ENCODE data around the gene JAML. TPM values are rescaled to one million over a fixed set of nuclear protein-coding genes. Genes with fewer than 3 reads are reported as not detected.

The JAML gene
- total and polyA plus RNA-seq, 2 of the 4 experiments (the other 2 are of a cell fraction): not detected

DNA sequence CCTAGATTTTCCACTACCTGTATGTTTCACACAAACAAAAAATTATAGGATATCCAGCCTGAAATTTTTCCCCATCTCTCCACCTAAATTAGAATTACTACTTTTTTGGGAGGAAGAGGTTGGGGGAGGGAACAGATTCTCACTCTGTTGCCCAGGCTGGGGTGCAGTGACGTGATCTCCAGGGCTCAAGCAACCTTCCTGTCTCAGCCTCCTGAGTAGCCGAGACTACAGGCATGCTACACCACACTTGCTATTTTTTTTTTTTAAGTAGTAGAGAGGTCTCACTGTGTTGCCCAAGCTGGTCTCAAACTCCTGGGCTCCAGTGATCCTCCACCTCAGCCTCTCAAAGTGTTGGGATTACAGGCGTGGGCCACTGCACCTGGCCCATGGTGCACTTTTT is 9.5 kb downstream of the JAML start:
- Histone ChIP-seq H3K56ac (ENCODE audit: extremely low read depth, insufficient read depth, low read length) (no peak overlapping the region), H2BK15ac (ENCODE audit: low read depth, low read length) (no peak overlapping the region), H3K18ac (ENCODE audit: low read depth, low read length) (no peak overlapping the region), H3K4me3 (ENCODE audit: insufficient read depth, low read depth, low read length) (no peak overlapping the region), H3K27ac (ENCODE audit: insufficient read depth, low read length) (no peak overlapping the region), H3K36me3 (ENCODE audit: control insufficient read depth, insufficient read depth, low read length) (no peaks in the 10 kb centered on the region), H3K14ac (replicated peaks; ENCODE audit: low read depth, low read length) (no peak overlapping the region), H2AK5ac (ENCODE audit: low read depth, low read length) (no peak overlapping the region), H4K8ac (ENCODE audit: low read depth in 2 of 2, low read length in 2 of 2) (no peak overlapping the region), H3K79me1 (ENCODE audit: low read depth in 1 of 2, low read length in 2 of 2) (no peaks in the 10 kb centered on the region), H3K4me2 (ENCODE audit: low read depth, low read length) (no peak overlapping the region), H3K27me3 (ENCODE audit: control insufficient read depth, insufficient read depth, low read length) (peaks cover 20% of the 10 kb centered on the region), H2BK120ac (ENCODE audit: low read depth, low read length) (no peak overlapping the region), H3K4me1 (ENCODE audit: control insufficient read depth, insufficient read depth, low read length) (no peaks in the 10 kb centered on the region), H2BK20ac (ENCODE audit: low read depth, low read length) (no peak overlapping the region), H4K20me1 (ENCODE audit: insufficient read depth, low read length) (no peaks in the 10 kb centered on the region), H3K9ac (ENCODE audit: low read depth, low read length) (no peak overlapping the region), H2BK5ac (ENCODE audit: low read depth, low read length, poor library complexity, severe bottlenecking) (no peak overlapping the region), H3K9me1 (ENCODE audit: insufficient read depth, low read length) (no peaks in the 10 kb centered on the region), H3K4ac (ENCODE audit: low read depth, low read length) (no peak overlapping the region), H3K23ac (ENCODE audit: low read depth, low read length) (no peak overlapping the region), H2AFZ (replicated peaks; ENCODE audit: low read length, poor library complexity) (no peak overlapping the region), H4K91ac (ENCODE audit: insufficient read depth, low read depth, low read length) (no peak overlapping the region), H2AK9ac (replicated peaks; ENCODE audit: low read depth, low read length, poor library complexity) (no peak overlapping the region), H4K5ac (ENCODE audit: low read depth, low read length) (no peak overlapping the region), H3K9me3 (ENCODE audit: control insufficient read depth, insufficient read depth, low read length) (no peaks in the 10 kb centered on the region)
- ChIA-PET CTCF (no interaction called here), POLR2A (ENCODE audit: unreplicated experiment) (no interaction called here)
- DNase-seq: no peak
- in situ Hi-C loops (cut with MboI; ENCODE audit: low sequenced_read_pairs) (no loop called here), intact Hi-C loops (cut with micrococcal nuclease) (no loop called here), dilution Hi-C loops (cut with HindIII; ENCODE audit: low sequenced_read_pairs, unreplicated experiment) (no loop called here)
- no peak for ATAC-seq (ENCODE audit: low read depth)
- TF ChIP-seq RCOR1 (IDR thresholded peaks at IDR 0.05; ENCODE audit: insufficient replicate concordance, low read length) (no peak), ELK1 (IDR thresholded peaks at IDR 0.05; ENCODE audit: borderline replicate concordance, low read depth, low read length) (no peak), MAFK (IDR thresholded peaks at IDR 0.05; ENCODE audit: low read depth, low read length) (no peak), RFX5 (IDR thresholded peaks at IDR 0.05; ENCODE audit: low read depth, low read length) (no peak), USF2 (IDR thresholded peaks at IDR 0.05; ENCODE audit: low read depth, low read length) (no peak), CEBPB (IDR thresholded peaks at IDR 0.05; ENCODE audit: low read depth, low read length) (no peak), SMC3 (IDR thresholded peaks at IDR 0.05; ENCODE audit: low read depth, low read length) (no peak), FOS (IDR thresholded peaks at IDR 0.05; ENCODE audit: low read depth, low read length) (no peak), MXI1 (IDR thresholded peaks at IDR 0.05; ENCODE audit: borderline replicate concordance, low read depth, low read length) (no peak), MAZ (IDR thresholded peaks at IDR 0.05; ENCODE audit: borderline replicate concordance, low read depth, low read length) (no peak), NFE2L2 (IDR thresholded peaks at IDR 0.05; ENCODE audit: low read depth, low read length) (no peak), POLR2A (IDR thresholded peaks at IDR 0.05; ENCODE audit: low read depth, low read length) (no peak), RAD21 (IDR thresholded peaks at IDR 0.05; ENCODE audit: low read length) (no peak)
- WGBS, 2 experiments (ENCODE audit: extremely low coverage in 2 of 2, insufficient read length in 1 of 2): no CpG with 5 or more reads among the region's 3 CpGs
- no TSS peak for BruUV-seq (replicated peaks)
